ENCODE measurements around the gene KRT82.

Gene KRT82

DNA sequence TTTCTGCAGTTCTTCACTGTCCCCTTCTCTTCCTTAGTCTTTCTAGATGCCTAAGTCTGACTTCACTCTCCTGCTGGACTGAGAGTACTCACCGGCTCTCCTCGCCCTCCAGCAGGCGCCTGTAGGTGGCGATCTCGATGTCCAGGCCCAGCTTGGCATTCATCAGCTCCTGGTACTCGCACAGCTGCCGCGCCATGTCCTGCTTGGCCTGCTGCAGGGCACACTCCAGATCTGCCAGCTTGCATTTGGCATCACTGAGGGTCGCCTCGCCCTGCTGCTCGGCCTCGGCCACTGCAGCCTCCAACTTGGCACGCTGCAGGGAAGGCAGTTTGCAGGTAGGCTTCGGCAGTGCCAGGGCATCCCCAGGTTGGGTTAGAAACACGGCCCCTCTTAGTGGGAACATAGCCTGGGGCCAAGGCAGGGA, 25.9 kb downstream of the KRT82 start:
- peak; percentile 2 for DNase-seq

DNA sequence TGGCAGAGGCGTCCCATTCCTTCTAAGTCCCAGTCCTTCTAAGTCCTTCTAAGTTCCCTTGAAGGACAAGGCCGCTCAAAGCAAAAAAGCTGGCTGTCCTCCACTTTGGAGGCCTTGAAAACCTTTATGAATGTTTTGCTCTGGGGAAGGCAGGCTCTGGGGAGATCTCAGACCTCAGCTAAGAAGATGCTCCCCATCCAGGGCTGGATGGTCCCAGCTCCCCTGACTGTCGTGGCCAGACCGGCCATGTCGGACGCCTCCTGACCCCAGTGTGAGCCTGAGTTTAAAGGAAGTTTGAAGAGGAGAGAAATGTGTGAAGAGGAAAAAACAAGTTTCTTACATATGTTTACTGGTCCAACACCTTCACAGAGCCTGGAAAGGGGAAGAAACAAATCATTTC, 26.6 kb downstream of the KRT82 start:
- DNase-seq: no peak

DNA sequence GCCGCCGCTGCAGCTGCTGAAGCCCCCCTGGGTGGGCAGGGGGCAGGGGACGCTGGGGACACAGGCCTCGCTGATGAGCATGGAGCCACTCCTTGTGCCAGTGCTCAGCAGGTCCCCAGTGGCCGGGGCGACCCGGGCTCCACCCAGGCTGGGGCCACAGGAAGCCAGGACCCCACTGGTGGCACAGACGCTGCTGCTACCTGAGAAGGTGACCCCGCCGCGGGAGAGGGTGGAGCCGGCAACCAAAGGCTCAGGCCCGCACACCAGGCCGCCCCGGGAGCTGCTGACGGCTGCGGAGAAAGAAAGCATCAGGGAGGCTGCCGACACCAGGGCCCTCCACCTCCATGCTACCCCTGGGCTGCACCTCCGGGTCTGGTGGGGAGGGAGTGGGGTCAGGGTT, 28.0 kb downstream of the KRT82 start:
- DNase-seq: no peak

DNA sequence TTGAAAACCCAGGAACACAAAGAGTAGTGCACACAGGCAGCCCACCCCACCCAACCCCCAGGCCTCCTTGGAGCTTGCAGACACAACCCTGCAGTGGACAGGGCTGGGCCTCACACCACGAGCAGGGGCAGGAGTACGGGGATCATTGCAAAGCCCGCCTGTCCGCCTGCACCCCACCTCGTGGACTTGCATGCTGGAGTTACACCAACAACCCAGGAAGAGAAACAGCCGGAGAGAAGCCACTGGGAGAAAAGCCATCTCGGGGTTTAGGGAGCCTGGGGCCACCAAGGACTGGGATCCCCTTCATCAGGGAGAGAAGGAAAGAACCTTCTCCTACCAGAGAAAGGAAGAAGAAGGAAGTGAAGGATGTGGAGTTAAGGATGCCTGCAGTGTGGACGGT, 28.9 kb downstream of the KRT82 start:
- no peak for DNase-seq

- DNase-seq: peak; percentile 47
Measured at GRCh38 chr12:52372216-52373154, 33.6 kb downstream of the KRT82 start.

GRCh38 chr12:52371716-52372115, 34.4 kb downstream of the KRT82 start:
- DNase-seq: no peak

GRCh38 chr12:52370926-52371608, 35.1 kb downstream of the KRT82 start:
- no peak for DNase-seq

DNA sequence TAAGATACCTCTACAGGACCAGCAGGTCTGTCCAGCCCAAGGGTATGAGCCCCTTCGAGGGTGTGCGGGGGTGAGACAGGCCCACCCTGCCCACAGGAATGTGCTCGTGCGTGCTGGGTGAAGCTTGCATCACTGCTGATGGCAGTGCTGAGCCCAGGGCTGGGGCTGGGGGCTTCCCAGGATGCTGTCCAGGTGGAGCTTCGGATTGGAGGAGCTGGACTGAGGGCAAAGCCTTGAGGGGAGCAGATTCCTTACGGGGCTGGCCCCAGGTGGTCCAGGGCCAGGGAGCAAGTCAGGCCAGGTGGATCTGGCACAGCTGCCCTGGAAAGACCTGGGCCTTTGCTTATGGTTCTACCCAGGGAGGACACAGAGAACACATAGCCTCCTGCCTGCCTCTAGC, 36.3 kb downstream of the KRT82 start:
- no peak for DNase-seq

- no peak for DNase-seq
Measured at GRCh38 chr12:52369211-52369610, 36.9 kb downstream of the KRT82 start.

DNA sequence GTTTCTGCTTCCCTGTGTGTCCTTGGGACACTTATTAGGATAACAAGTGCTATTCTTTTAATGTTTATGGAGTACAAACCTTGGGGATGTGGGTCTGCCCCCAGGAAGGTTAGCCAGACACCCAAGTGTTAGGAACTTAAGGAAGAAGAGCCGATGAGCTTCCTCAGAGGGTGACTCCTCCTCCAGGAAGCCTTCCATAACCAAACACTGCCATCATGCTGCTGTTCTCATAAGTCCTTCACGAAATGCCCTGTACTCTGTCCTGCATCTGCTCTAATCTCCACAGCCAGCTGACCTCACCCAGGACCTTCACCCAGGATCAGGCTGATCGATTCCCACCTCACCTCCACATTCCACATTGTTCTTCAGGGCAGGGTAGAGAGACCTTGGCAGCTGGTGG, 37.6 kb downstream of the KRT82 start:
- DNase-seq: no peak

GRCh38 chr12:52367876-52368275, 38.3 kb downstream of the KRT82 start:
- DNase-seq: no peak

DNA sequence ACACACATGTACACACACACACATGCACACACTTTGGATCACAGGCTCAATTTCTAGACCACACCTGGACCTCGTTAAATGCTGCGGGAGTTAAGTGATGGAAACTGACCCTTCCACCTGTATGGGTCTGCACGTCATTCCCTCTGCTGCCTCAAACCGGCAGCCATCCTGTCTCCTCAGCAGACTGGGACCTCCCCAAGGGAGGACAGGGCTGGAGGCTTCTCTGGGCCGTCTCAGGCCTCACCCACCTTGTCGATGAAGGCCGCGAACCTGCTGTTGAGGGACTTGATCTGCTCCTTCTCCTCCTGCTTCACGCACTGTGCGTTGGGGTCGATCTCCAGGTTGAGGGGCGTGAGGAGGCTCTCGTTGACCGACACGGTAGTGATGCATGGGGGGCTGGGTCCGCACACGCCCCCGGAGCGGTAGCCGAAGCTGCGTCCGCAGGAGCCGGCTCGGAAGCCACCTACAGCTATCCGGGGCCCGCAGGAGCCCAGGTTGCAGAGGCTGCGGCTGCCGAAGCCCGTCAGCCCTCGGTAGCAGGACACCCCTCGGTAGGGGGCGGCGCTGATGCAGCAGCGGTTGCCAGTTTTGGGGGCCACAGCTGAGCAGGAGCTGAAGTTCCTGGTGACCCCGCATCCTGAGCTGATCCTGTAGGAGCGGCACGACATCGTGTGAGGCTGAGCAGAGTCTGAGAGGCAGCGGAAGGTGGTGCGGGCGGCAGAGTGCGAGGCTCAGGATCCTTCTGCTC, 39.2 kb downstream of the KRT82 start, which contains the start of gene KRT85:
TSS of gene KRT85 (minus strand) at position 744 of the 748 bp plus-strand sequence. CDS start at position 668, 76 bp downstream.
- no peak for DNase-seq

- no peak for DNase-seq
Measured at GRCh38 chr12:52364901-52365489, 41.1 kb downstream of the KRT82 start.

GRCh38 chr12:52364061-52364460, 42.1 kb downstream of the KRT82 start:
- no peak for DNase-seq

DNA sequence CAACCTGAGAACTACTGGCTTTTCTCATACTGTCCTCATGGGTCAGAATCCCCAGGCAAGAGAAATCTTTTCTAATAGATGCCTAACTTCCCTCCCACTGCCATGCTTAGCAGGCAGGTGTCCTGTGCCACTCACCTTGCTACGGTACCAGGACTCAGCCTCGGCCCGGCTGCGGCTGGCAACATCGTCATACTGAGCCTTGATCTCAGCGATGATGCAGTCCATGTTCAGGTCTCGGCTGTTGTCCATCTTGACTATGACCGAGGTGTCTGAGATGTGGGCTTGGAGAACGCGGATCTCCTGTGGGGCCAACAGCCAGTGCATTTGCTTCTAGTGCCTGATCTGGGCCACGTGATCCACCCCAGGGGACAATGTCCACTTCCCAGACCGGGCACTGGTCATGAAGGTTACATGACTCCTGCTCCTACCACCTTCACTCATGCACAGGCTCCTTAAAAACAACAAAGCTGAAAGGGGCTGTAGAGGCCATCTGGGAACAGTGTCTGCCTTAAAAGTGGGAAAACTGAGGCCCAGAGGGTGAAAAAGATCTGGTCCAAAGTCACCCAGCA, 42.9 kb downstream of the KRT82 start:
- no peak for DNase-seq

DNA sequence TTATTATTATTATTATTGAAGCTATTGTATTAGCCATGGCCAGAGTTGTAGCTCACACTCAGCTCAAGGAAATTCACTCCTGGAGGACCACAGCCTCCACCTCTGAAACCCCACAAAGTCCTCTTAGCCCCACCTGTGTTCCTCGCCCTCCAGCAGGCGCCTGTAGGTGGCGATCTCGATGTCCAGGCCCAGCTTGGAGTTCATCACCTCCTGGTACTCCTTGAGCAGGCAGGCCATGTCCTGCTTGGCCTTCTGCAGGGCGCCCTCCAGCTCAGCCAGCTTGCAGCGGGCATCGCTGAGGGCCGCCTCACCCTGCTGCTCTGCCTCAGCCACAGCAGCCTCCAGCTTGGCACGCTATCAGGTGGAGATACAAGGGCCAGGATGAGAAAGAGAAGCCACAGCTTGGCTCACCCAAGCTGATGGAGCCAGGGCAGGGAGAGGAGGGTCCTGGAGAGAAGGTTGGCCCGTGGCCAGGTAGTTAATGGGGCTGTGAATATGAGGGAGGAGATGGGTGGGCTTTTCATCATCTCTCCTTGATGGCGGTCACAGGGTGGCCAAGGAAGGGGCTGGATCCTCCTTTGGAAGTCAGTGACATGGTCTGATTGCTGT, 43.9 kb downstream of the KRT82 start:
- no peak for DNase-seq

DNA sequence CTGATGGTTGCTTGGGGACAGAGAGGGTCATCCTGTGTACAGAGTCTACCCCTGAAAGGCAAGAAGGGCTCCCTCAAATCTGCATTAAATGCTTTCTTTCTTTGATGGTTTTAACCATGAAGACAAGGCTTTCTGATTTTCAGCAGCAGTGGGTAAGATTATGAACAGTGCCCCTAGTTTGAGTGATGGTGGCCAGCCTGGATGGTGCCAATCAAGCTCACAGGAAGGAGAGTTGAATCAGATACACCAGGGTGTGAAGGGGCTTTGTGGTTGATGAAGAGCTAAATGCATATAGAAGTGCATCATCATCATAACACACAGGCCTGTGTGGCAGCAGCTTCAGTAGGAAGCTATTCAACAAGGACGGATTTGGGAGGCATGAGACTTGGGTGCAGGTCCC, 44.6 kb downstream of the KRT82 start:
- no peak for DNase-seq

DNA sequence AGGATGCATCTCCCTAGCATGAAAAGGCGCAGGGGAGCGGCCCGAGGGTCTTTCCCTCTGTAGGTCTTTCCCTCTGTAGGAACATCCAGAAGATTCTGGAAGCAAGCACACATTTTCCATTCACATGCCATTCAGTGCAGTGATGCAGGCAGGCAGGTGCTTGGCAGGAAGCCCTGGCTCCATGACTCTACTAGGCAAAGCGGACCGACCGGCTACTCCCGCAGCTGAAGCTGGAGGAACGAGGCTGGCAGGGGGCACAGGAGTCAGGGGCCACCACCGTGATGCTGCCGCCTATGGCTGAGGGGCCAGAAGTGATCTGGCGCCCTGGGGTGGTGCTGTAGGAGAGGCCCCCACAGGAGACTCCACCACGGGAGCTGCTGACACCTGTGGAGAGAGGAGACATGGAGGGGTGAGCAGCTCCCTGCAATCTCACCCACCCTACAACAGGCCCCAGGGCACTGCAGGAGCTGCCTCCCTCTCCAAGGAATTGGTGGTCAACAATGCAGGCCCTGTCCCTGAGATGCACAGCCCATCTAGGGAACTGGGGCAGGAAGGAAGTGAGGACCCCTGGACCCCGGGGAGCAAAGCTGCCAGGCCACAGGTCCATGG, 45.4 kb downstream of the KRT82 start:
- no peak for DNase-seq

DNA sequence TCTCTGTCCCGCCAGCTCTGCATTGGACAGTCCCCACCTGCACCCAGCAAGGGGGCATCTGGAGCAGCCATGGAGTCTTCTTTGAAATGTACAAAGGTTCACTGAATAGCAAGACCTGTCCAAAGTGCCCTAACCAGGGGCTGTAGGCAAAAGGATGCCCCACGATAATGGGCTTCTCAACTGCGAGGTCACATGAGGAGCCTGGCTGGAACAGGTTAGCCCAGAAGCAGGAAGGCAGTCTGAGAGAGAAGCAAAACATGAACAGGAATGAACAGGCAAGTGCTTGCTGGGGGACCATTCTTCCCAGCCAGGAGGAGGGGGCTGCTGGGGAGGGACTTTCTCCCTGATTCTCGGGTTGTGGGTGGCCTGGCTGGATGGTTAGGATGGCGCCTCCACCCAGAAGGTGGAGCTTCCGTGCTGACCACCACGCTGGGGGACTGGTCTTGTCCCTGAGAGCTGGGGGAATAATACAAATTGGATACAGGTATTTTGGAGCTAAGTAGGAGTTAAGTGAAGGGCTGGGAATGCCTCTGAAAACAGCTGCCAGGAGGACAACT, 46.0 kb downstream of the KRT82 start:
- no peak for DNase-seq

DNA sequence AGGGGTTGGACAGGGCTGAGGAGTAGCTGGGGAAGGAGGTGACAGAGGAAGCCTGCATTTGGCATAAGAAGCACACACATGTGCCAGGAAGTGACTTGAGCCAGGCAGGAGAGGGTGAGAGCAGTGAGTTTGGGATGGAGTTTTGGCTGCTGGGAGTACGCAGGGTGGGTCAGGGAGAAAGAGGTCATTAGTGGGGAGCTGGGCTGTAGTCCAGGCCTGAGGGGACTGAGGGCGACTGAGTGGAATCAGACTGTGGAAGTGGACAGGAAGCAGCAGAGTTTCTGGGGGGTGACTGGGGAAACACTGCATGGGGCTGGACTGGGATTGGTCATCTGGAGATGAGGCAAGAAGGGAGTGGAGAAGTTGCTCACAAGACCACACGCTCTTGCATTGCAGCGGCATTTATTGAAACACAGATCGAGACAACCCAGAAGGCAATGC, 46.5 kb downstream of the KRT82 start:
- DNase-seq: no peak

All from SHP77 treated with DMSO at 0.1 percent for 48 hours (cell line).